ENCODE data around the gene MRPS9.

Gene MRPS9

GRCh38 chr2:105057005-105057404 is 19.1 kb downstream of the MRPS9 start:
- TF ChIP-seq, protein P1, sequence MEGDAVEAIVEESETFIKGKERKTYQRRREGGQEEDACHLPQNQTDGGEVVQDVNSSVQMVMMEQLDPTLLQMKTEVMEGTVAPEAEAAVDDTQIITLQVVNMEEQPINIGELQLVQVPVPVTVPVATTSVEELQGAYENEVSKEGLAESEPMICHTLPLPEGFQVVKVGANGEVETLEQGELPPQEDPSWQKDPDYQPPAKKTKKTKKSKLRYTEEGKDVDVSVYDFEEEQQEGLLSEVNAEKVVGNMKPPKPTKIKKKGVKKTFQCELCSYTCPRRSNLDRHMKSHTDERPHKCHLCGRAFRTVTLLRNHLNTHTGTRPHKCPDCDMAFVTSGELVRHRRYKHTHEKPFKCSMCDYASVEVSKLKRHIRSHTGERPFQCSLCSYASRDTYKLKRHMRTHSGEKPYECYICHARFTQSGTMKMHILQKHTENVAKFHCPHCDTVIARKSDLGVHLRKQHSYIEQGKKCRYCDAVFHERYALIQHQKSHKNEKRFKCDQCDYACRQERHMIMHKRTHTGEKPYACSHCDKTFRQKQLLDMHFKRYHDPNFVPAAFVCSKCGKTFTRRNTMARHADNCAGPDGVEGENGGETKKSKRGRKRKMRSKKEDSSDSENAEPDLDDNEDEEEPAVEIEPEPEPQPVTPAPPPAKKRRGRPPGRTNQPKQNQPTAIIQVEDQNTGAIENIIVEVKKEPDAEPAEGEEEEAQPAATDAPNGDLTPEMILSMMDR (IDR thresholded peaks at IDR 0.05; ENCODE audit: low read depth, low read length): no peak
- H3K9me3 ChIP-seq: no peaks in the 10 kb centered on the region
- DNase-seq: no peak
- no peak overlapping the region for H3K4me3 ChIP-seq (ENCODE audit: low read depth, low read length)
- H3K36me3 ChIP-seq: no peaks in the 10 kb centered on the region
- H3K4me1 ChIP-seq: no peaks in the 10 kb centered on the region
- H3K27me3 ChIP-seq: no peaks in the 10 kb centered on the region

GRCh38 chr2:105061560-105061959 is 23.7 kb downstream of the MRPS9 start:
- Histone ChIP-seq H3K9me3 (no peaks in the 10 kb centered on the region), H3K4me1 (no peaks in the 10 kb centered on the region), H3K27me3 (no peaks in the 10 kb centered on the region), H3K4me3 (ENCODE audit: low read depth, low read length) (no peak overlapping the region), H3K36me3 (no peaks in the 10 kb centered on the region)
- TF ChIP-seq, protein P1 (IDR thresholded peaks at IDR 0.05; ENCODE audit: low read depth, low read length): no peak
- DNase-seq: no peak

DNA sequence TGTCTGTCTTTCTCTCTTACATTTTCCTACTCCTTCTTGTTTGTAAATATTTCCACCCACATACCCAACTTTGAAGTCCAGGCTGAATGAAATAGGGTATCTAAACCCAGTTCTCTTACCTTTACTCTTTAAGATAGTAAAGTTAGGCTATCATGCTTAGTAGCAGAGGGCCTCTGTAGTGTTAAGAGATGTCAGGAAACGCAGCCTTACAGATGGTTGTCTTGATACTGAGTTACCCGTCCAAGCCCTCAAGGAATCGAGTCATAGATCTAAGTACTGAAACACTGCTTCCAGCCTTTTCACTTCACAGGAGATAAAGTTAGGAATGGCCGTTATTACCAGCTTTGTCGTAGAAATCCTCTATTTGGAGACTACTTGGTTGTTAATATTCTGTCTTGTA is 24.3 kb downstream of the MRPS9 start:
- Histone ChIP-seq H3K9me3 (no peaks in the 10 kb centered on the region), H3K36me3 (no peaks in the 10 kb centered on the region), H3K4me3 (ENCODE audit: low read depth, low read length) (no peak overlapping the region), H3K4me1 (no peaks in the 10 kb centered on the region), H3K27me3 (no peaks in the 10 kb centered on the region)
- TF ChIP-seq, protein P1 (IDR thresholded peaks at IDR 0.05; ENCODE audit: low read depth, low read length): no peak
- DNase-seq: no peak

GRCh38 chr2:105068387-105068786 is 30.5 kb downstream of the MRPS9 start:
- Histone ChIP-seq H3K4me3 (ENCODE audit: low read depth, low read length) (no peak overlapping the region), H3K4me1 (no peaks in the 10 kb centered on the region), H3K36me3 (no peaks in the 10 kb centered on the region), H3K9me3 (no peaks in the 10 kb centered on the region), H3K27me3 (no peaks in the 10 kb centered on the region)
- DNase-seq: no peak
- TF ChIP-seq, protein P1 (IDR thresholded peaks at IDR 0.05; ENCODE audit: low read depth, low read length): no peak

DNA sequence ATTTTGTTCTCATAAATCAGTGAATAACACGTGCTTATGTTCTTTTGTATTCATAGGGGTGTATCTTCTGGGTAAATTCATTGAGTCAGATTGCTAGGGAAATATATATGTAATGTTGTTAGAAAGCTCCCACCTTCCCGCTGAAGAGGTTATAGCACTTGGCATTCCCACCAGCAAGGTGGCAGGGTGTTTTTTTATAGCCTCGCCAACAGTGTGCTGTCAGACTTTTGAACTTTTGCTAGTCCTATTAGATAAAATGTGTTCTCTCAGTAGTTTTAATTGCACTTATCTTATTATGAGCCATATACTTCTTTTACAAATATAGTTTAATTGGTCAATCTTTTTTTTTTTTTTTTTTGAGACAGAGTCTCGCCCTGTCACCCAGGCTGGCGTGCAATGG is 31.0 kb downstream of the MRPS9 start:
- no peak overlapping the region for H3K4me3 ChIP-seq (ENCODE audit: low read depth, low read length)
- H3K27me3 ChIP-seq: no peaks in the 10 kb centered on the region
- H3K4me1 ChIP-seq: no peaks in the 10 kb centered on the region
- no peaks in the 10 kb centered on the region for H3K9me3 ChIP-seq
- TF ChIP-seq, protein P1 (IDR thresholded peaks at IDR 0.05; ENCODE audit: low read depth, low read length): no peak
- no peaks in the 10 kb centered on the region for H3K36me3 ChIP-seq
- no peak for DNase-seq

- Histone ChIP-seq H3K9me3 (no peaks in the 10 kb centered on the region), H3K4me3 (ENCODE audit: low read depth, low read length) (no peak overlapping the region), H3K27me3 (no peaks in the 10 kb centered on the region), H3K4me1 (no peaks in the 10 kb centered on the region), H3K36me3 (no peaks in the 10 kb centered on the region)
- TF ChIP-seq, protein P1 (IDR thresholded peaks at IDR 0.05; ENCODE audit: low read depth, low read length): no peak
- no peak for DNase-seq
Observed at GRCh38 chr2:105070010-105070865, 32.4 kb downstream of the MRPS9 start.
